Mesenteric fat pad (tissue), 1 donor: Measurements from ENCODE around the gene TIMP1. TPM values are rescaled to one million over a fixed set of nuclear protein-coding genes. Genes with fewer than 3 reads are reported as not detected.
"Not testable (repeated sequence)": the region's sequence is repeated elsewhere in the genome, so short reads cannot be mapped to it uniquely, and the experiment has no call there.

Experiments
- DNase-seq: peaks from one replicate; pipeline ENCODE4 v3.0.0-alpha.2; 2020; ENCODE audit warnings: low spot score
- total RNA-seq: library from RNA; stranded (reverse); fragmentation: NEBNext Ultra II Directional; extraction: Animal tissue kit (Norgen Biotek cat#: 25700); gene quantifications from one replicate; pipeline ENCODE4 v1.2.1, GENCODE V29; 2021
- donor health status: DM: yes; HTN: yes; CAD: no.

Gene TIMP1
- total RNA-seq, 1 donor from 2014 or later: 410 TPM

DNA sequence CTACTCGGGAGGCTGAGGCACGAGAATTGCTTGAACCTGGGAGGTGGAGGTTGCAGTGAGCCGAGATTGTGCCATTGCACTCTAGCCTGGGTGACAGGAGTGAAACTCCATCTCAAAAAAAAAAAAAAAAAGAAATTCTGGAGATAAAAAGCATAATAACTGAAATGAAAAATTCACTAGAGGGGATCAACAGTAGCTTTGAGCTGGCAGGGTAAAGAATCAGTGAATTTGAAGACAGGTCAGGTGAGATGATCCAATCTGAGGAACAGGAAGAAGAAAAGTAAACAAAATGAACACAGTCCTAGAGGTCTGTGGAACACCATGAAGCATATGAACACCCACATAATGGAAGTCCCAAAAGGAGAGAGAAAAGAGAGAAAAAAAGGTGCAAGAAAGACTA lies 15.0 kb downstream of the TIMP1 start:
- no peak for DNase-seq

DNA sequence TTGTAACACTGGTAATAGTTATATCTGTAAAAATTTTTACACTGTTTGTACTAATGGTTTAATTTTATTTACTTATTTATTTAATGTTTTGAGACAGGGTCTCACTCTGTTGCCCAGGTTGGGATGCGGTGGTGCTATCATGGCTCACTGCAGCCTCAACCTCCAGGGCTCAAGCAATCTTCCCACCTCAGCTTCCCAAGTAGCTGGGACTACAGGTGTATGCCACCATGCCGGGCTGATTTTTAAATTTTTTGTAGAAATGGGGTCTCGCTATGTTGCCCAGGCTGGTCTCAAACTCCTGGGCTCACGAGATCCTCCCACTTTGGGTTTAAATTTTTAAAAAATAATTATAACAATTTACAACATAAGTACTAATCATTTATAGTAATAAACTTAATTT lies 20.9 kb downstream of the TIMP1 start:
- DNase-seq: not testable (repeated sequence)

DNA sequence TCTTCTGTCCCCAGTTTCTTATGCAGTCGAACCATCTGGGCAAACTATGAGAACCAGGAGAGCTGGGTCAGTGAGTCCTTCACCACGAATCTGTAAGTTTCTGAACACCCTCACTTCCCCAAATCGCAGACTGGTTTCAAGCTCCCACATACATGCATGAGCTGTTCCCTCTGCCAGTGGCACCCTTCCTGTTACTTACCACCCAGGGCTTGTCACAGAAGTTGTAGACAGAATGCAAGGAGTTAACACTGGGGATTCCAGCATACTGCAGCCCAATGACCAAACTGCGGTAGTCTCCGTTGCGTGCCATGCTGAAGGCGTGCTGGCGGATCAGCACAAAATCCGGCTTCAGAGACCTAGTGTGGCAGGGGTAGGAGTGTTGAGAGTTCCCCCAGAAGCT lies 22.8 kb downstream of the TIMP1 start:
- DNase-seq: no peak

DNA sequence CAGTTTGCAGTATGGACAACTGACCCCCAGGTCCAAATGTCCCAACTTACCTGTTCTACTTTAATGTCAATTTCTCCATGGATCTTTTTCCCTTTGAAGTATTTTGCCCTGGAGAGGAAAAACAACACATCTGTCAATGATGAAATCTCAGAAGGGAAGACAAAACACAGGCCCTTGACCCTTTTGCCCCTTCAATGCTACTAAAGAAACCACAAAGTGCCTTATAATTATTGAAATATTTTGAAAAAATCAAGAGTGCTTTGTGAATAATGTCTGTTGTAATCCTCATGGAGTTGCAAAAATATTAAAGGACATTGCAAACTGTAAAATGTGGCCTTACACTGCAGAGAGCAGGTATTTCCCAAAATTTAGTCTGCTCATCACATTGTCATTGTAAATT lies 24.9 kb downstream of the TIMP1 start:
- no peak for DNase-seq

DNA sequence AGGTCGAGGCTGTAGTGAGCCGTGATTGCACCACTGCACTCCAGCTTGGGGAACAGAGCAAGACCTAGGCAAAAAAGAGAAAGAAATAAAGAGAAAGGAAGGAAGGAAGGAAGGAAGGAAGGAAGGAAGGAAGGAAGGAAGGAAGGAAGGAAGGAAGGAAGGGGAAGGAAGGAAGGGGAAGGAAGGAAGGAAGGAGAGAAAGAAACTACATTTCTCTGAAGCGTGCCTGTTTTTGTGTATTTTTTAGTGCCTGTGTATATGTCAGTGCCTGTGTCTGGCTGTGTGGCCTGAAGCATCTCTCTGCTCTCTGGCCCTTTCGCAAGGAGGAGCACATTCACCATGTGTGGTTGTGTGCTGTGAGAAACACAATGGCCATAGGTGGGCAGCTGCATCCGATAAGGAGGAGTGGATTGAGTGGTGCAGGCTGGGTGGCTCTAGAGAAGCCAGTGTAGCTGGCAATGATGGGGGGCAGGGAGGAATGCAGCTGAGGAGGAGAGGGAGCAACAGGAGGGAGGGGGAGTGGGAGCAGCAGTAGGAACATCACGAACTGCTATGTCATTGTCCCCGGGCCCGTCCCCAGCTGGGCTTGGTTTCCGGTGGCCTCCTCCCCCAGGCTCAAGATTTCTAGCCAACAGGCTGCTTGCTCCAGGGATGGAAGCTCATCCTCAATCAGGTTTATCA lies 26.0 kb downstream of the TIMP1 start:
- no peak for DNase-seq

DNA sequence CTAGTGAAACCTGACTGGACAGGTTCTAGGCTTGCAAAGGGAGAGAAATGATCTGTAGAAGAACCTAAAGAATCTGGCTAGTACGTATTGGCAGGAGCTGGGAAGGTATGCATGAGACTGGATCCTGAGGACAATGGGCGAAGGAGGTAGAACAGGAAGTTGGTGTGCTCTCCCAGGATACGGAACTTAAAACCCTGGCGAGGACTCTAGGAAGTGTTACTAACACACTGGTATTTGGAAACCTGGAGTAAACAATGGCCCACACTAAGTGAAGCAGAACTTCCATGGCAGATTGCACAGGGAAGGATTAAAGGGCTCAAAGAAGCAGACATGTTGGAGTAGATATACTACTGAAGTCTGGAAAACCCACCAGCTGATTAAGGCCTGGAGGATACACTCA lies 28.3 kb downstream of the TIMP1 start:
- DNase-seq: no peak

DNA sequence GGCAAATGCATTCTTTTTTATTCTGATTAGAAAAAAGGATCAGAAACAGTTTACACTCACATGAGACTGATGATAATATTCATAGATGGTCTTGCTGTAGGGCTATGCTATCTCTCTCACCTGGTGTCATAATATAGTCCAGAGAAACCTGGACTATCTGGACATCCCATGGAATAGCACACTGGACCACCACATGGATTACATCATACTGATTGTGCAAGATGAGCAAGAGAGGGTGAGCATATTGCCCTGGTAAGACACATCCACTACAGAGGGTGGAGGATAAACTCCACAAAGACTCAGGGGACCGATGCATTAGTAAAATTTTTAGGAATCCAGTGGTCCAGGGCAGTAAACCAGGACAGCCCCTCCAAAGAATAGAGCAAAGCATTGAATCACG lies 29.3 kb downstream of the TIMP1 start:
- DNase-seq: no peak

DNA sequence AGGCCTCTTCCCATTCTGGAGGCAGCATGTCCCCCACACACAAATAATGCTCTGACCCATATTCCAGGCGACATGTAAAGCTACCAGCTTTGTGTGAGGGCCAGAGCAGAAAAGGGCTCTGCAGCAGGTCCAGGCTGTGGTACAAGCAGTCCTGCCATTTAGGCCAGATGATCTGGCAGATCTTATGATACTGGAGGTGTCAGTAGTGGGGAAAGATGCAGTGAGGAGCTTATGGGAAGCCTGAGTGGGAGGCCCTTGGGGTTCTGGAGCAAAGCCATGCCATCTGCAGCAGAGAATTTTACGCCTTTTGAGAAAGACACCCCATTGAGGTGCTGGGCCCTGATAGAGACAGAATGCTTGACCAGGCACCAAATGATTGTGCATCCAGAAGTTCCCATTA lies 29.7 kb downstream of the TIMP1 start:
- peak; percentile 20 for DNase-seq

DNA sequence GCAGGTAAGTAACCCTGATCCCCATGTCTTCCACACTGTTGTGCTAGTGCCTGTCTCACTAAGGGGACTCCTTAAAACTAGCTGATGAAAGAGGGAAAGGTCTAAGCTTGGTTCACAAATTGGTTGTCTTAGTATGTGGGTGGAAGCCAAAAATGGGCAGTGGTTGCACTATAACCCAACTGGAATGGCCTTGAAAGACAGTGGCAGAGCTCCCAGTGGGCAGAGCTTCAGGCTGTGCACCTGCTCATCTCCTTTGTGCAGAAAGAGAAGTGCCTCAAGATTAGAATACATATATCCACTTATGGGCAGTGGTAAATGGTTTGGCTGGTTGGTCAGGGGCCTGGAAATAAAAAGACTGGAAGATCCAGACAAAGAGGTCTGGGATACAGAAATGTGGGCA lies 30.2 kb downstream of the TIMP1 start:
- DNase-seq: no peak

DNA sequence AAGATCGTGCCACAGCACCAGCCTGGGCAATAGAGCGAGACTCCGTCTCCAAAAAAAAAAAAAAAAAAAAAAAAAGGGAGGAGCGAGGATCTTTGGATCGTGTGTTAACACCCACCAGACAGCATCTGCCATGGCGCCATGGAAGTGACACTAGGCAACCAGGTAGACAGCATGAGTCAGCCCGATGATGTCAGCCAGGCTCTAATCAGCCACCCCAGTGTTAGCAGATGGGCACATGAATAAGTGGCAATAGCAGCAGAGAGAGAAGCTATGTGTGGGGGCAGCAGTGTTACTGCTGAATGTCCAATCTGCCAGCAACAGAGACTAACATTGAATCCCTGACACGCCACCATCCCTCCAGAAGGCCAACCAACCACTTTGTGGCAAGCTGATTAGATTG lies 30.8 kb downstream of the TIMP1 start:
- DNase-seq: peak; percentile 28

DNA sequence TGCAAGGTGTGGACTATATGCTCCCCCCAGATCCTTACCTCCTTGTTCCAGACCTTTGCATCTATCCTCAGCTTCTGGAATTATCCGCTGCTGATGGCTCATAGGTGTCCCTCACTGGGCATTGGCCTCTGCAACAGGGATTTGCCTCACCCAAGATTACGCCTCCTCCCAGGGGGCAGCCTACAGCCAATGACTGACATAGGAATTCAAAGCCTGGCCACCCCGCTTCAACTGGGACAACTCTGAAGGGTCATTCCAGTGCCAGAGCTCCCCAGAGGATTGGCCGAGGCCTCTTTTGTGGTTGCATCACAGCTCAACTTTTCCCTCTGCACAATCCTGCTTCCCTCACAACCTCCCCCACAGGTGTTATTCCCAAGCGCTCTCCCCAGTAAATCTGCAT lies 32.4 kb downstream of the TIMP1 start:
- peak; percentile 81 for DNase-seq

DNA sequence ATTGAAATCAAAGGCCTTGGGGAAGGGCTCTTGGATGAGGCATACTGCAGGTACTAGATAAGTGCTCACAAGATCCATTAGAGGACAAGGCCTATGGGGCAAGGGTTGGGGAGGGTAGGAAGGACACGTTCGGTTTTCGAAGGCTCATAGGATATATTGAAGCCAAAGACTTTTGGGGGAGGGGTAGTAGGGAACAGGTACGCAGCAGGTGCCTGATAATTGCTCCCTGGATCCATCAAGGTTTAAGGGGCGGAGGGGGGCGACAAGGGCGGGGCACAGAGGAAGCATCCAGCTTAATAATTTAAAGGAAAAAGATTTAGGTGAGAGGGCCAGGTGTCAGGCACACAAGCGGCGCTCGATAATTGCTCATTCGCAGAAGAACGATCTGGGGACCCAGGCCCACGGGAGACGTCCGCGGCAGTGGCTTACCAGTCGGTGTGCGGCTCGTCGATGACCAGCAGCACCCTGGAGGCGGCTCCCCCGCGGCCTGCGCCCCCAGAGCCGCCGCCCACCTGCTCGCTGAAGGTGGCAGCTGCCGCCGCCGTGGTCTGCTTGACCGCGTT lies 36.8 kb downstream of the TIMP1 start:
- DNase-seq: peak; percentile 81

DNA sequence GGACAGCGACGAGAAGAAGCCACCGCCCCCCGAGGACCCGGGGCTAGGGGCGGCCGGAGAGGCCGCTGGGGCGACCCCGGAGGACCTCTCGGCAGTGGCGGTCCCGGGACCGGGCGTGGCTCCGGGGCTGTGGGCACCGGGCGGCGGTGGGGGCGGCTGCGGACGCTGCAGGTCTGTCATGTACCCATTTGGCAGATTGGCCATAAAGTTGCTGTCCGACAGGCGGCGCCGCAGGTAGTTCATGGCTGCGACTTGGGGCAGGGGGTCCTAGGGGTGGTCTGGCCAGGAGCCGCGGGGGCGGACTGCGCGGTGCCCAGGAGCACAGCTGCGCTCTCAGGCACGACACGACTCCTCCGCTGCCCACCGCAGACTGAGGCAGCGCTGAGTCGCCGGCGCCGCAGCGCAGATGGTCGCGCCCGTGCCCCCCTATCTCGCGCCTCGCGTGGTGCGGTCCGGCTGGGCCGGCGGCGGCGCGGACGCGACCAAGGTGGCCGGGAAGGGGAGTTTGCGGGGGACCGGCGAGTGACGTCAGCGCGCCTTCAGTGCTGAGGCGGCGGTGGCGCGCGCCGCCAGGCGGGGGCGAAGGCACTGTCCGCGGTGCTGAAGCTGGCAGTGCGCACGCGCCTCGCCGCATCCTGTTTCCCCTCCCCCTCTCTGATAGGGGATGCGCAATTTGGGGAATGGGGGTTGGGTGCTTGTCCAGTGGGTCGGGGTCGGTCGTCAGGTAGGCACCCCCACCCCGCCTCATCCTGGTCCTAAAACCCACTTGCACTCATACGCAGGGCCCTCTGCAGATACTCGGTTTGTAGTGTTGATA lies 37.5 kb downstream of the TIMP1 start, which contains the start of gene SYN1:
TSS of gene SYN1 (minus strand) at position 372 of the 817 bp plus-strand sequence. CDS start at position 243, 129 bp downstream.
- DNase-seq: peak; percentile 91

DNA sequence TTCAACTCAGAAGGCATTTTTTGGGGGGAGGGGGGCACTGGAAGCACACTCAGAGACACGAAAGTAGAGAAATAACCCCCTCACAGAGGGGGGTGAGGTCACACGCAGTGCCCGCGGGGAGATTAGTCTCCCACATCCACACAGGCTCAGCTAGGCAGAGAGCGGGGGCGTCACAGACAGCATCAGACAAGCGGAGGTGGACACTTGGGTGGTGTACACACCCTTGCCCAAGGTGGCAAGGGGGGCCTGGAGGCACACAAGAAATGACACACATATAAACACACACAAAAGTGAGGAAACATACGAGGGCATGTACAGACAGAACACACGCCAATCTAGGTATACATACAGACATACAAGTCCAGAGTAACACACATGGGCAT lies 38.1 kb downstream of the TIMP1 start:
- DNase-seq: peak; percentile 57

DNA sequence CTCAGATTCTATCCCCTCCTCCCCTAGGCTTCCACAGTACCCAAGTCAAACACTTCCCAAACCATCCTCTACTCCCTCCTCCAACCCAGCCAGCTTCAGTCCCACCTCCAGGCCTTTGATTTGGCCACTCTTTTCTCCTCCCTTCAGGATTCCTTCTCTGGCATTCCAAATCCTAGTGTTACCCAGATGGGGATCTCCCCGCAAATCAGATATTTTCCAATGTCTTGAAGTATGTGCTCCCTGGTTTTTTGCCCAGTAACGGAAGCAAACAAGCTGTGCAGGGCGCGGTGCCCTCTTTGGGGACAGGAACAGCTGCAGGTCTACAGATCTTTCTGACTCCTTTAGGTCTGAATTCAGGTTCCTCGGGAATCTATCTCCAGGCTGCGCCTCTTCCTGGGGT lies 39.6 kb downstream of the TIMP1 start:
- DNase-seq: peak; percentile 43

DNA sequence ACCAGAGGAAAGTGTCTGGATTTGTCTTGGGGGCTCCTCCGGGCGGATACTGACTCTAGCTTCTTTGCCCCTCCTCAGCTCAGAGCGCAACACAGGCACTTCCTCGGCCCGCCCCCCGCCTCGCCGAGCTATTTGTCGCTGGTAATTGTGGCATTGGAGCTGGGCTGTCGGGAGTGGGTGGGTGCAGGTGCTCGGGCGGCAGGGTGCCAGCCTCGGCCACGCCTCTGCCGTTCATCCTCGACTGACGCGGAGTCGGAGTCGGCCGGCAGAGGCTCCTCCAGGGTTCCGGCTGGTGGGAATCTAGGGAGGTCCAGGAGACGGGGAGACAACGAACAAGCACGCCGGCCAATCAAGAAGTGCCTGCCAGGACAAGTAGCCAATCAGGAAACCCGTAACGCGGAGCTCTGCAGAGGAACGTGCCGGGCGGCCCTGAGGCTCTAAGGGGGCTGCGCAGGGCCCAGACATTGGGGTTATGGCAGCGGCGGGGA lies 41.3 kb downstream of the TIMP1 start:
- DNase-seq: no peak

DNA sequence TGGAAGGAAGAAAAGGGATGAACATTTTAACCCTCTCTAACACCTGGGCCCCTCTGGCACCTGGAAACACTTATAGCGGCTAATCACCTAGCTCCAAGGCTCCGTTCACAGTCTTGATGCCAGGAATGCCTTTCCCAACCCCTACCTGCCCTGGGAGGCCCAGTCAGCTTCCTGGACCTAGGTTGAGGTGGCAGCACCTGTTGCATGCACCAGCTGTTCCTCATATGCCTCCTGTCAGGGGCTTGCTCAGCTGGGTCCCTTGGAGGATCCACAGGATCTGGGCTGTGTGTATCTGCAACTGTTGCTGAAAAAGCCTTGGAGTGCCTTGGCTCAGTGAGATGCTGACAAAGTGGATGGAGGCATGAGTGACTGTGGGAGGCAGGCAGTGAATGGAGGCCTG lies 43.1 kb downstream of the TIMP1 start:
- DNase-seq: no peak

DNA sequence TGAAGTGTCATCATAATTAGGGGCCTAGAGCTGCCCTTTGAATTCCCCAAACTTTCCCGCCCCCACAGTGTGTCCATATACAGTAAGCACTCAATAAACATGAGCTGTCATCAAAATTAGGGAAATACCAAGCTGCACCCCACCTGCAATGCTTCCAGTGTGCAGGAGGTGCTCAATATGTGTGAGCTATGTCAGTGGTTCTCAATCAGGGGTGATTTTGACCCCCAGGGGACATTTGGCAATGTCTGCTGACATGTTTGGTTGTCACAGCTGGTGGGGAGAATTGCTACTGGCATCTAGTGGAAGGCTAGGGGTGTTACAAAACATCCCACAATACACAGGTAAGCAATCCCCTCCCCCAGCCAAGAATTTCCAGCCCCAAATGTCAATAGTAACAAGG lies 46.7 kb downstream of the TIMP1 start:
- DNase-seq: no peak

DNA sequence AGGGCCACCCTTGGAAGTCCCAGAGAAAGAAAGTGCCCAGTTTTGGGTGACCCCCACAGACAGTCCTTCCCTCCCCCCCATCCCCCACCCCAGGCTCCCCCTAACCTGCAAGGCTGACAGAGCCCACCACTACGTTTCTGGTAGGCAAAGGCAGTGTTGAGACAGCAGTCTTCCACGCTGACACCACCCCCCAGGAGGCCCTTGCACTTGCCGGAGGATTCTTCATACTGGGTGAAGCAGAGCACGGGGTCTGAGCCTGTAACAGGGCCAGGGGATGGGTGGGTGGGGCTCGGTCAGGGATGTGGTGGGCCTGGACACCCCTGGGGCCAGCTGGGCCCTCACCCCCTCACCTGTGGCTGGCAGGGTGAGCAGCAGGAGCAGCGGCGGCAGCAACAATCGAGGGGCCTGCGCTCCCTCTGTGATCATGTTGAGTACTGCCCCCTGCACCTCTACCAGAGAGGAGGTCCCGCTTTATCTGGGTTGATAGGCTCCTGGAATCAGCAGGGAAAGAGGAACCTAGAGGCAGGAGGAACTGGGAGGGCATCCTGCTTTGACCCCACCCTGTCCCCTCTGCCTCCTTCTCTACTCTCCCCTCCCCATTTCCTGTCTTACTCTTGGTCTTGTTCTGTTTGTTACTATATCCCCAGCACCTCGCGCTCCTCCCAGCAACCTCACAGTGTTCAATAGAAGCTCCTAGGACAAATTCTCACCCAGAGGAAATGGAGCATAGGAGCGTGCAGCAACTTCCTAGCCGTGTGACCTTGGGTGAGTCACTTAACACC lies 47.4 kb downstream of the TIMP1 start, which contains the start of gene CFP:
TSS of gene CFP (minus strand) at position 512 of the 782 bp plus-strand sequence. CDS start at position 426, 86 bp downstream.
- no peak for DNase-seq

DNA sequence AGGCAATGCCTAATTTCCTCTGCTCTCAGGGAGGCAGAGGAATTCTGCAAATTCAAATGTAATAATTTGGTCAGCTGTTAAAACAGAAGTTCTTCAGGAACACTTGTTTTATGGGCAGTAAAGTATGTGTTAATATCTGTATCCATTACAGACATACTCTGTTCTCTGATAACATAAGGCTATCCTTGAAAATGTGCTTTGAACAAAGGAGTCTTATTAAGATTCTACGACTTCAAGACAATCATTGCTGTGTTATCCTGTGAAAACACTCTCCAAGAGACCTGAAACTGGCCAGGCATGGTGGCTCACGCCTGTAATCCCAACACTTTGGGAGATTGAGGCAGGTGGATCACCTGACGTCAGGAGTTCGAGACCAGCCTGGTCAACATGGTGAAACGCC lies 49.4 kb downstream of the TIMP1 start:
- DNase-seq: no peak

DNA sequence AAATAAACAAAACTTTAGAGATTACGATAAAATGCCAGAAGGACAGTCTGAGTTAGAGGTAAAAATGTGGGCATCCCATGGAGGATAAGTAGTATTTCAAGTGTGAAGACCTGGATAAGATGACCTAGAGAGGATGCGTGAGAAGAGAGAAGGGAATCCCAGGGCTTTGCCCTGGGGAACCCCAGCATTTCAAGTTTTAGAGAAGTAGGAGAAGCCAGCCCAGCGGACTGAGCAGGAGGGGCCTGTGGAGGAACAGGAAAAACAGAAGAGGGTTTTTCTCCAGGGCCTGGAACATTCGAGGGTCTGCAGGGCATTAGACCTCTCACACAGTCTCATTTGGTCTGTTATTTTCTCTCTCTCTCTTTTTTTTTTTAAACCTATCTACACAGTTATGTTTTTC lies 50.4 kb downstream of the TIMP1 start:
- DNase-seq: no peak
